OCI-LY1 (cell line): Measurements from ENCODE around the gene SLN.

ENCODE experiments used
- H2AFZ ChIP-seq: fragments of 200-600 bp; sonication (generic), shearing (Covaris generic); 2 replicates; pipeline ENCODE4 v1.6.0; 2014; ENCODE audit warnings: antibody characterized with exemption, mild to moderate bottlenecking, low read length
- H3F3A ChIP-seq: fragments of 200-600 bp; sonication (generic), shearing (Covaris generic); 2 replicates; pipeline ENCODE4 v1.6.0; 2014; ENCODE audit warnings: mild to moderate bottlenecking, antibody characterized with exemption, low read length, moderate library complexity; ENCODE audit not compliant: insufficient read depth
- H3K27ac ChIP-seq: fragments of 200-600 bp; sonication (generic); 2 replicates; pipeline ENCODE4 v1.5.1; 2014; ENCODE audit warnings: low read length, mixed run types, mild to moderate bottlenecking, low read depth; ENCODE audit not compliant: poor library complexity, severe bottlenecking
- H3K27me3 ChIP-seq: fragments of 200-600 bp; sonication (generic); 2 replicates; pipeline ENCODE4 v1.6.0; 2014; ENCODE audit warnings: antibody characterized with exemption, mild to moderate bottlenecking, low read length, moderate library complexity; ENCODE audit not compliant: insufficient read depth
- H3K36me3 ChIP-seq: fragments of 200-600 bp; sonication (generic); 2 replicates; pipeline ENCODE4 v1.6.1; 2014; ENCODE audit warnings: mild to moderate bottlenecking, antibody characterized with exemption, low read length, moderate library complexity, mixed read lengths; ENCODE audit not compliant: insufficient read depth
- H3K4me1 ChIP-seq: fragments of 200-600 bp; sonication (generic); 2 replicates; pipeline ENCODE4 v1.5.1; 2014; ENCODE audit warnings: mild to moderate bottlenecking, low read length, moderate library complexity; ENCODE audit not compliant: insufficient read depth, severe bottlenecking
- H3K4me2 ChIP-seq: fragments of 200-600 bp; sonication (generic), shearing (Covaris generic); 2 replicates; pipeline ENCODE4 v1.6.1; 2014; ENCODE audit warnings: low read length
- H3K4me3 ChIP-seq: fragments of 200-600 bp; sonication (generic); 2 replicates; pipeline ENCODE4 v1.5.1; 2014; ENCODE audit warnings: low read length, low read depth, mild to moderate bottlenecking, mixed read lengths; ENCODE audit not compliant: poor library complexity, severe bottlenecking
- H3K79me2 ChIP-seq: fragments of 200-600 bp; shearing (Covaris generic); 2 replicates; pipeline ENCODE4 v1.6.1; 2016; ENCODE audit warnings: mixed run types, low read length, mixed read lengths; ENCODE audit not compliant: insufficient read depth
- H3K9ac ChIP-seq: fragments of 200-600 bp; sonication (generic), shearing (Covaris generic); 2 replicates; pipeline ENCODE4 v1.6.1; 2014; ENCODE audit warnings: mild to moderate bottlenecking, low read length, mixed read lengths
- H3K9me2 ChIP-seq: fragments of 200-600 bp; sonication (generic), shearing (Covaris generic); 2 replicates; pipeline ENCODE4 v1.6.1; 2014; ENCODE audit warnings: low read depth, mild to moderate bottlenecking, low read length, mixed read lengths
- H3K9me3 ChIP-seq: fragments of 200-600 bp; shearing (Covaris generic); 2 replicates; pipeline ENCODE4 v1.6.1; 2014; ENCODE audit warnings: low read length, mixed read lengths
- H4K20me1 ChIP-seq: fragments of 200-600 bp; sonication (generic), shearing (Covaris generic); 2 replicates; pipeline ENCODE4 v1.6.0; 2016; ENCODE audit warnings: mild to moderate bottlenecking, low read length; ENCODE audit not compliant: insufficient read depth
- EZH2 ChIP-seq: fragments of 200-600 bp; sonication (generic), shearing (Covaris generic); IDR thresholded peaks from 2 replicates; pipeline ENCODE4 v1.8.0; 2017; ENCODE audit warnings: borderline replicate concordance, mixed run types, mild to moderate bottlenecking, antibody characterized with exemption, low read length, moderate library complexity, mixed read lengths
- TF ChIP-seq, protein P1 (sequence below): fragments of 200-600 bp; sonication (generic), shearing (Covaris generic); IDR thresholded peaks from 2 replicates; pipeline ENCODE4 v1.5.1; 2017; ENCODE audit warnings: mild to moderate bottlenecking, antibody characterized with exemption, low read length, moderate library complexity, mixed read lengths

Gene SLN

DNA sequence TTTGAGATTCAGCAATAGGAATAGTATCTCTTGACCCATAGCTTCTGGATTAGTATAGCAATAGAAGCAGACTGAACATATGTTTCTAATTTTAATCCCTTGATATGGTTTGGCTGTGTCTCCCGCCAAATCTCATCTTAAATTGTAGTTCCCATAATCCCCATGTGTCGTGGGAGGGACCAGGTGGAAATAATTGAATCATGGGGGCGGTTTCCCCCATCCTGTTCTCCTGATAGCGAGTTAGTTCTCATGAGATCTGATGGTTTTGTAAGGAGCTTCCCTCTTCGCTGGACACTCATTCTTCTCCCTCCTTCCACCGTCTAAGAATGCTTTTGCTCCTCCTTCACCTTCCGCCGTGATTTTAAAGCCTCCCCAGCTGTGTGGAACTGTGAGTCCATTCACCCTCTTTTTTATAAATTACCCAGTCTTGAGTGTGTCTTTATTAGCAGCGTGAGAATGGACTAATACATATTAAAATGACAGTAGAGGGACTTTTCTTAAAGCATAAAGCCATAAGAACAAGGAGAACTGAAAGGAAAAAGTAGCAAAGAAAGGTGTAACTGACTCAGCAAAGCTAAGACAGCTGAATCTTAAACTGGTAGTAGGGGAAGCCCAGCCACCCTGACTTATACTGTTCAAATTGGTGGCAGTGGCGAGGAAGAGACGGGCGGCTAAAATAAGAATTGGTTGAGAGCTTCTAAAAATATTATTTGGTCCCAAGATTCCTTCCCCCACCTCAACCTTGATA is 20.3 kb upstream of the SLN start:
- no peaks in the 10 kb centered on the region for H3K27me3 ChIP-seq
- TF ChIP-seq, protein P1, sequence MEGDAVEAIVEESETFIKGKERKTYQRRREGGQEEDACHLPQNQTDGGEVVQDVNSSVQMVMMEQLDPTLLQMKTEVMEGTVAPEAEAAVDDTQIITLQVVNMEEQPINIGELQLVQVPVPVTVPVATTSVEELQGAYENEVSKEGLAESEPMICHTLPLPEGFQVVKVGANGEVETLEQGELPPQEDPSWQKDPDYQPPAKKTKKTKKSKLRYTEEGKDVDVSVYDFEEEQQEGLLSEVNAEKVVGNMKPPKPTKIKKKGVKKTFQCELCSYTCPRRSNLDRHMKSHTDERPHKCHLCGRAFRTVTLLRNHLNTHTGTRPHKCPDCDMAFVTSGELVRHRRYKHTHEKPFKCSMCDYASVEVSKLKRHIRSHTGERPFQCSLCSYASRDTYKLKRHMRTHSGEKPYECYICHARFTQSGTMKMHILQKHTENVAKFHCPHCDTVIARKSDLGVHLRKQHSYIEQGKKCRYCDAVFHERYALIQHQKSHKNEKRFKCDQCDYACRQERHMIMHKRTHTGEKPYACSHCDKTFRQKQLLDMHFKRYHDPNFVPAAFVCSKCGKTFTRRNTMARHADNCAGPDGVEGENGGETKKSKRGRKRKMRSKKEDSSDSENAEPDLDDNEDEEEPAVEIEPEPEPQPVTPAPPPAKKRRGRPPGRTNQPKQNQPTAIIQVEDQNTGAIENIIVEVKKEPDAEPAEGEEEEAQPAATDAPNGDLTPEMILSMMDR = no peak
- TF ChIP-seq EZH2 = no peak
- no peaks in the 10 kb centered on the region for H4K20me1 ChIP-seq
- no peak overlapping the region for H3K4me3 ChIP-seq
- no peak overlapping the region for H3K27ac ChIP-seq
- no peaks in the 10 kb centered on the region for H3K4me1 ChIP-seq
- no peak overlapping the region for H2AFZ ChIP-seq
- H3K9ac ChIP-seq = no peak overlapping the region
- no peaks in the 10 kb centered on the region for H3K36me3 ChIP-seq
- H3K79me2 ChIP-seq = no peaks in the 10 kb centered on the region
- no peaks in the 10 kb centered on the region for H3K9me3 ChIP-seq
- no peak overlapping the region for H3K4me2 ChIP-seq
- H3F3A ChIP-seq = no peaks in the 10 kb centered on the region
- no peaks in the 10 kb centered on the region for H3K9me2 ChIP-seq

DNA sequence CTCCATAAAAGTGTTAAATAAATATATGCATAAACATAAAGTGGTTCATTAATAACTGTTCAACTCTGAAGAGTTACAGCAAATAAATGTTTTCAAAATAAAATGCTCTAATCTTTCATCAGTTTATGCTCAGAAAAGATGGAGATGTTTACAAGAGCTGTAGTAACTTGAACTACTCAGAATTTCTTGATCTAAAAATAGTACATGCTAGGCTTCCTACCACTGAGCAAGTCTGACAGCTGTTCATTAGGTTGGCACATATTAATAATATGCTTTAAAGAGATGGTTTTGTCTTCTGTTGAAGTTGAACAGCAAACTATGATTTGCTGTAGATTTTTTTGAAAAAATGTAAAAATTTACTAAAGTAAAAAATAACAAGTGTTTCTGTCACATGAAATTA is 10.8 kb upstream of the SLN start:
- TF ChIP-seq, protein P1 = no peak
- no peaks in the 10 kb centered on the region for H3K9me2 ChIP-seq
- no peaks in the 10 kb centered on the region for H3K9me3 ChIP-seq
- H3K27me3 ChIP-seq = no peaks in the 10 kb centered on the region
- H3K79me2 ChIP-seq = no peaks in the 10 kb centered on the region
- no peaks in the 10 kb centered on the region for H3F3A ChIP-seq
- H4K20me1 ChIP-seq = no peaks in the 10 kb centered on the region
- H3K4me1 ChIP-seq = no peaks in the 10 kb centered on the region
- H3K36me3 ChIP-seq = no peaks in the 10 kb centered on the region
- H3K4me2 ChIP-seq = no peak overlapping the region
- H3K9ac ChIP-seq = no peak overlapping the region
- H2AFZ ChIP-seq = no peak overlapping the region
- no peak overlapping the region for H3K27ac ChIP-seq
- H3K4me3 ChIP-seq = no peak overlapping the region

DNA sequence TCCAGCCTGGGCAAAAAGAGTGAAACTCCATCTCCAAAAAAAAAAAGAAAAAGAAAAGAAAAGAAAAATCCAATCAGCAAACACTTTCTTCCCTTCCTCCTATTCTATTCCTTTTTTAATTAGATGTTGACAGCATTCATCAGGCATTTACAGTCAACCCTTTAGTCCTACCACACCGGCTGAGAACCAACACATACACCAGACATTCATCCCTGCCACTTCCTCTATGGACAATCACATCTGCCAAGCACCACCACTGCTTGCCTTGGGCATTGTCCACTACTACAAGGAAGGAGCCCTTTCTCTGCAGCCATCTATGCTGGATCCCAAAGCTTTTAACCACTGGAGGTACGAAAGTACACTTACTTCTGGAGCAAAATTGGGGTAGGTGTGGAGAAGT is 9.4 kb upstream of the SLN start:
- no peaks in the 10 kb centered on the region for H3K9me3 ChIP-seq
- H3K27me3 ChIP-seq = 0 out of 2 replicates have a peak, but pooled peaks cover 3% of the 10 kb centered on the region
- no peak overlapping the region for H3K4me2 ChIP-seq
- H3K27ac ChIP-seq = no peak overlapping the region
- no peaks in the 10 kb centered on the region for H3K4me1 ChIP-seq
- H3K9me2 ChIP-seq = no peaks in the 10 kb centered on the region
- no peak overlapping the region for H2AFZ ChIP-seq
- no peak overlapping the region for H3K4me3 ChIP-seq
- H3F3A ChIP-seq = no peaks in the 10 kb centered on the region
- H3K79me2 ChIP-seq = no peaks in the 10 kb centered on the region
- H4K20me1 ChIP-seq = no peaks in the 10 kb centered on the region
- no peaks in the 10 kb centered on the region for H3K36me3 ChIP-seq
- TF ChIP-seq, protein P1 = no peak
- no peak for TF ChIP-seq EZH2
- H3K9ac ChIP-seq = no peak overlapping the region
